HFFc6 (cell line): Measurements from ENCODE around the gene TRIM41. TPM values are rescaled to one million over a fixed set of nuclear protein-coding genes. Genes with fewer than 3 reads are reported as not detected.

Source experiments
- DNase-seq: peaks from one replicate; pipeline ENCODE4 v3.0.0-alpha.2; 2018
- H3K27ac Mint-ChIP-seq: 2 replicates; pipeline ENCODE4 v1.8.0; 2020; ENCODE audit warnings: mild to moderate bottlenecking, mixed read lengths
- H3K27me3 Mint-ChIP-seq: 2 replicates; pipeline ENCODE4 v1.8.0; 2021; ENCODE audit warnings: mild to moderate bottlenecking, moderate library complexity, mixed read lengths; ENCODE audit not compliant: insufficient read depth
- H3K36me3 Mint-ChIP-seq: 2 replicates; pipeline ENCODE4 v1.8.0; 2021; ENCODE audit warnings: low read depth, mixed read lengths
- H3K4me1 Mint-ChIP-seq: 2 replicates; pipeline ENCODE4 v1.8.0; 2020; ENCODE audit warnings: low read depth, mixed read lengths
- H3K4me3 Mint-ChIP-seq: 2 replicates; pipeline ENCODE4 v1.8.0; 2020; ENCODE audit warnings: mild to moderate bottlenecking, moderate library complexity, mixed read lengths
- H3K9me3 Mint-ChIP-seq: 2 replicates; pipeline ENCODE4 v1.8.0; 2020; ENCODE audit warnings: mild to moderate bottlenecking, mixed read lengths
- CTCF ChIP-seq: fragments of 200-600 bp; sonication (generic); IDR thresholded peaks from 2 replicates; pipeline ENCODE4 v1.5.0; 2021; ENCODE audit warnings: antibody characterized with exemption, mild to moderate bottlenecking
- total RNA-seq, 6 experiments: library from RNA; stranded (reverse); fragmentation: NEBNext Ultra II Directional; extraction: Animal tissue kit (Norgen Biotek cat#: 25700); gene quantifications; 2 replicates in 1 of 6; 3 replicates in 5 of 6; pipeline ENCODE4 v1.2.3, GENCODE V29; 2021

The TRIM41 gene
- total RNA-seq, 6 experiments from 2014 or later, result 20.3 to 24.0 (median 22.5) TPM

DNA sequence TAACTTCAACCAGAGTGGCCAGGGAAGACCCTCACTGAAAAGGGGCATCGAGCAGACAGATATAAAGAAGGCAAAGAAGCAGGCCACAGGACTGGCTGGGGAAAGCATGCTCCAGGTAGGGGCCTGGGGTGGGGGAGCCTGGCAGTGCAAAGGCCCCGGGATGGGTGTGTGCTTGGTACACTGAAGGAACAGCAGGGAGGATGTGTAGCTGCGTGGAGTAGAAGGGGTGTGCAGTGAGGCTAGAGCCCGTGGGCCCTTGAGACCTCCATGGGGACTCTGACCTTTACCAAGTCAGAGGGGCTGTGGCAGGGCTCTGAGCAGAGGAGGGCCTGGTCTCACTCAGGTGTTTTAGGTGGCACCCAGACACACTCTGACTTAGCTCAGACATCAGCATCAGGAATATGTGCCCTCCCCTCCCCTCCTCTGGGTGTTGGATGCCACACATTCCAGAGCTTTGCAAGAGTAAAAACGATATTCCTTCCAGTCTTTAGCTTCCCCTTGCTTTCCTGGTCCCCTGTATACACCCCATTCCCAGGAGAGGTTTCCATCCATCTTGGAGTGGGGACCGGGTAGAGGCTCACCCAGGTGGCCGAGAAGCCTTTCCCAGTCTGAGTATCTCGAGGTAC lies 25.6 kb upstream of the TRIM41 start:
- DNase-seq, result no peak
- no peaks in the 10 kb centered on the region for H3K36me3 Mint-ChIP-seq
- no peaks in the 10 kb centered on the region for H3K9me3 Mint-ChIP-seq
- H3K4me1 Mint-ChIP-seq, result peaks cover 16% of the 10 kb centered on the region
- no peaks in the 10 kb centered on the region; the same call in 1 of the 2 replicates for H3K27me3 Mint-ChIP-seq
- H3K4me3 Mint-ChIP-seq, result no peak overlapping the region
- no peak for TF ChIP-seq CTCF
- H3K27ac Mint-ChIP-seq, result no peak overlapping the region

DNA sequence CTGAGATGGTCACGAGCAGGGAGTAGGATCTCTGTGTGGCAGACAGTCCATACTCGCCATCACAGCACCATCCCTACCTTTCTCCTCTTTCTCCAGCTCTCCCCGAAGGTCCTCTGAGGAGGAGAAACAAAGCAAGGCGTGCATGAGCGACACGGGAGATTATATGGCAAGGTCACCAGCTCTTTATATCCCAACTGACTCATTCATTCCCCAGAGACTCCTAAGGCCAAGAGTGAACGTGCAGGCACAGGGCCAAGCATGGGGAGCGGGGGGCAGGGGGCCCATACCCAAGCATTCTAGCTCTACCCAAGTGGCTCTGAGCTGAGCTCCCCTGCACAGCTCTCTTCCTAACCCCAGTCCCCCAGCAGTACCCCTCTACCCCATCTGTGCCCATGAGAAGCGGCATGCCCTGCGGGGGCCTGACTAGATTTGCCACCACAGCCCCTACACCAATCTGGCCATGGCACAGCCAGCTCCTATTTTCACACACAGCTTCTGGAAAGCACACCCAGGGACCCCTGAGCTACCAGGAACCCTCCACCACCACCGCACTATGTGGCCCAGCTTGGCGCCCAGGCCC lies 24.9 kb upstream of the TRIM41 start:
- no peak overlapping the region for H3K27ac Mint-ChIP-seq
- TF ChIP-seq CTCF, result no peak
- H3K4me1 Mint-ChIP-seq, result peaks cover 9% of the 10 kb centered on the region
- no peak for DNase-seq
- H3K27me3 Mint-ChIP-seq, result no peaks in the 10 kb centered on the region; the same call in 1 of the 2 replicates
- H3K4me3 Mint-ChIP-seq, result no peak overlapping the region
- no peaks in the 10 kb centered on the region for H3K36me3 Mint-ChIP-seq
- H3K9me3 Mint-ChIP-seq, result no peaks in the 10 kb centered on the region

DNA sequence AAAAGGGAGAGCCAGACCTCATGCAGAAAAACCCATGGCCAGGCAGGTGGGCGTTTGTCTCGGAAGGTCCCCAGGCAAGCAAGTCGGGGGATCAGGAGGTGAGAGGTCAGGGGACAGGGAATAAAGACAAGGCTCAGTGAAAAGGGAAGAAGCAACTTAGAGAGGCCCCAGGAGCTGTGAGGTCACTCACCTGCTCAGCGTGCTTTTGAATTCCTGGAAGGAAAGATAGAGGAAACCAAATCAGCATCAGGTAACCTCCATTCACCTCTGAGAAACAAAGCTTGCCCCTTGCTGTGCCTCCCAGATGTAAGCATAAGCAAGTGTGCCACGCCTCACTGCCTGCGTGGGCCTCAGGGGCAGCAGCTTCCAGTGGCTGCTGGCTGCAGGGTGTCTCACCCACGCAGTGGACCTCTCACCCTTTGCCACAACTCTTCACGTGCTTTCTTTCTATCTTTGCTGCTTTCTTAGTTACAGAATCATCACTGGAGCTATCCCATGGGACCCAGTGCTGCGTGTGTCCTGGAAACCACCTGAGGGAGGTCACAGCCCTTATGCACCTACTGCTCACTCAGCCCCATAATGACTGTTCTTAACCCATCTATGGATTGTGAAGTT lies 24.1 kb upstream of the TRIM41 start:
- Mint-ChIP-seq H3K9me3 (no peaks in the 10 kb centered on the region), H3K4me3 (no peak overlapping the region), H3K27ac (no peak overlapping the region), H3K4me1 (peaks cover 13% of the 10 kb centered on the region), H3K36me3 (no peaks in the 10 kb centered on the region), H3K27me3 (no peaks in the 10 kb centered on the region; the same call in 1 of the 2 replicates)
- no peak for TF ChIP-seq CTCF
- no peak for DNase-seq

- Mint-ChIP-seq H3K27me3 (no peaks in the 10 kb centered on the region), H3K9me3 (no peaks in the 10 kb centered on the region), H3K27ac (no peak overlapping the region), H3K4me3 (no peak overlapping the region), H3K36me3 (no peaks in the 10 kb centered on the region), H3K4me1 (peaks cover 13% of the 10 kb centered on the region)
- no peak for DNase-seq
- TF ChIP-seq CTCF, result no peak
Observed at GRCh38 chr5:181199881-181200638, 23.0 kb upstream of the TRIM41 start.

DNA sequence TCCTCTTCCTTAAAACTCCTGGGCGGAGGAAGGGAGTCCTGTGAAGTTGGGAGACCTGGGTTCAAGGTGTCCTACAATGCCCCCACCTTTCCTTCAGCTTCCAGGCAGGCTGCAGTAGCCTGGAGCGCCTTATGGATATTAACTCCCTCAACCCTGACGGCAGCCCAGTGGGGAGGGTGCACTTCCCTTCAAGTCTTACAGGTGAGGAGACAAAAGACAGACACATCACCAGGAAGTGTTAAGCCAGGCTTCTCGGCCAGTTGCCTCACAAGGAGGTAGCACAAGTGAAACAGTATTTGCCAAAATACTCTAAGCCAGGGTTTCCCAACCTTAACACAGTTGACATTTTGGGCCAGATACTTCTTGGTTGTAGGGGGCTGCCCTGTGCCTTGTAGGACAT lies 22.3 kb upstream of the TRIM41 start:
- Mint-ChIP-seq H3K4me3 (no peak overlapping the region), H3K4me1 (peaks cover 18% of the 10 kb centered on the region), H3K27me3 (peaks cover 2% of the 10 kb centered on the region; the same call in 1 of the 2 replicates), H3K27ac (no peak overlapping the region), H3K9me3 (no peaks in the 10 kb centered on the region), H3K36me3 (no peaks in the 10 kb centered on the region)
- no peak for DNase-seq
- TF ChIP-seq CTCF, result no peak
